Measurements from ENCODE around the gene DOP1A.
"Not testable (repeated sequence)": the region's sequence is repeated elsewhere in the genome, so short reads cannot be mapped to it uniquely, and the experiment has no call there.

DOP1A gene

DNA sequence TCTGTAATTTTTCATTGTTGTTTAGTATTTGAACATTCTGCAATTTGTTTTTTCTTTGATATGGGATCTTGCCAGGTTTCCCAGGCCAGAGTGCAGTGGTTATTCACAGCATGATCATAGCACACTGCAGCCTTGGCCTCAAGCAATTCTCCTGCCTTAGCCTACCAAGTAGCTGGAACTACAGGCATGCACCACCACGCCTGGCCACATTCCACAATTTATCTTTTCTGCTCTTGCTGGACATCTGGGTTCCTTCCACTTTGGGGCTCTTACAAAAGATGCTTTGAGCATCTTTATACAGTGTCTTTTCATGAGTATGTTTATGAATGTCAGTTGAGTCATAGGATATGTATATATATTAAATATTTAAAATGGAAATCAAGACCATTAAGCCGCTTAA is 83.6 kb downstream of the DOP1A start:
- no peak for DNase-seq (ENCODE audit: low spot score)

DNA sequence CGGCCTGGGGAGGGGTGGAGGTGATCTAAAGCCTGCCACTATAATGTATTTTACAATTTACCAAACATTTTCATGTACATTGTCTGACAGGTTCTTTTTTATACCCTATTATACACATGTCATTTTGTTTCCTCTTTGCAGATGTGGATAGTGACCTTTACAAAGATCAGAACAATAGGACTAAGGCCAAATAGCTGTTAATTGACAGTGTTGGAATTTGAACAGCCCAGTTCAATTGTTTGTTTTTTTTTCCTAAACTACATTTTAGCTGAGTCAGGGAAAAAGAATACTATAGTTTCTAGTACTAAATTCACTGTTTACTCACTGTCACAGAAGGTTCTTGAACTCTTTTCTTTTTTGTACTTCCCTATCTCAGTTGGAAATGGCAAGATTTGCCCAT is 85.4 kb downstream of the DOP1A start:
- no peak for DNase-seq (ENCODE audit: low spot score)

DNA sequence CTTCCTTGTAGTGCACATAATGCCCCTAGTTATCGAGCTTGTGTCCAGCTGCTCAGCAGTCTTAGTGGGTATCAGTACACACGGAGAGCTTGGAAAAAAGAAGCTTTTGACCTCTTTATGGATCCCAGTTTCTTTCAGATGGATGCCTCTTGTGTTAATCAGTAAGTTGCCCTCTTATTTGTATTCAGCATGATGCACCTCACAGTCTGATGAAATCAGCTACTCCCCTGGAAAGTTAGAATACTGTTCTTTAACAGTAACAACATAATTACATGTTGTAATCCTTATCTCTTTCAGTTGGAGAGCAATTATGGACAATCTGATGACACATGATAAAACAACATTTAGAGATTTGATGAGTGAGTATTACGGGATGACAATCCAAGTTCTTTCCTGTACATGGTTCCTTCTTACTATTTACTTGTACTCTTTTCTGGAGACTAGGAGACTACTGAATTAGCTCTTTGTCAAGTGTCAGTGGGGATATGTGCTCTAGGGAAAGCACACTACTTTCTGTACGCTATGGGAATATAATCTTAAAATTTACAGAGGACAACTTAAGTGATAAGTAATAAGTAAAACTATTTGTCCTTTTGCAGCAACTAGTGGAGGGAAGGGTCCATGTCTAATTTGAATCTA is 86.5 kb downstream of the DOP1A start:
- no peak for DNase-seq (ENCODE audit: low spot score)

DNA sequence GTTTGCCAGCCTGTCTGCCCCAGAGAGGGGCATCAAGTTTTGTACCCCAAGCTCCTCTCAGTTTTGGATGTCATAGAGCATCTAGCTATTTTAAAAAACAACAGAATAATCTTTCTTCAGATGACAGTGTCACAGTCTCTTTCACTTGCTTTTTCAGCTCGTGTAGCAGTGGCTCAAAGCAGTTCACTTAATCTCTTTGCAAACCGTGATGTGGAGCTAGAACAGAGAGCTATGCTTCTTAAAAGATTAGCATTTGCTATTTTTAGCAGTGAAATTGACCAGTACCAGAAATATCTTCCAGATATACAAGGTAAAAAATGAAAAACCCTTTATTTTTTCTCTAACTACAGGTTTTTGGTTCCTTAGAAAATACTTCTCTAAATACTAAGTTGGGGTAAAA is 88.3 kb downstream of the DOP1A start:
- no peak for DNase-seq (ENCODE audit: low spot score)

DNA sequence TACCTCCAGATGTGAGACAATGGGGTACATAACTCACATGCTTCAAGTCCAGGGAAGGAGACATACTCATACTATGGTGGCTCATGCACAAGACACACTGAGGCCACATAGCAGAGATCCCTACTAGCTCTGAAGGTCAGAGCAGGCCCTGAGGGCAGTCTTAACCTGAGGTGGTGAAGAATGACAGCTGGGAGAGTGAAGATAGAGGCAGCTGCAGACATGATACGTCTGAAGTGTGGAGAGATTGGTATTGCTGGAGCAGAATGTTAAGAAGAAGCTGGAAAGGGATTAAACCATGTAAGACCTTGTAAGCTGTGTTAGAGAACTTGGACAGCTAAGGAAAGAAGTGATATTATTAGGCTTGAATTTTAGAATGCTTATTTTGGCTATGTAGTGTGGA is 92.7 kb downstream of the DOP1A start:
- DNase-seq (ENCODE audit: low spot score): no peak

DNA sequence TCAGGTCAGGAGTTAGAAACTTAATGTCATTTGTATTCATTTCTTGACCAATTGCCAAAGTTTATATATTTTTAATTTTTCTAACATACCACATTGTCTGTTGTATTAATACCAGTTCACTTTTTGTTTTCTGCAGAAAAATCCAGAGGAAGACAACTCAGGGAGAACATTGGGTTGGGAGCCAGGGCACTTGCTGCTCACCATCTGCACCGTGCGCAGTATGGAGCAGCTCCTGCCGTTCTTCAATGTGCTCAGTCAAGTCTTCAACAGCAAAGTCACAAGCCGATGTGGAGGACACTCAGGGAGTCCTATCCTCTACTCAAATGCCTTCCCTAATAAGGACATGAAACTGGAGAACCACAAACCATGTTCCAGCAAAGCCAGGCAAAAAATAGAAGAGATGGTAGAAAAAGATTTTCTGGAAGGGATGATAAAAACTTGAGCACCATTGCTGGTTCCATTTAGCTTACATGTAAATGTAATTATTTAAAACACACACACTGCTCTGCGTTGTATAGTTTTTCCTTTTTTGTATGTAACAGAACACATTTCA is 100.3 kb downstream of the DOP1A start:
- no peak for DNase-seq (ENCODE audit: low spot score)

DNA sequence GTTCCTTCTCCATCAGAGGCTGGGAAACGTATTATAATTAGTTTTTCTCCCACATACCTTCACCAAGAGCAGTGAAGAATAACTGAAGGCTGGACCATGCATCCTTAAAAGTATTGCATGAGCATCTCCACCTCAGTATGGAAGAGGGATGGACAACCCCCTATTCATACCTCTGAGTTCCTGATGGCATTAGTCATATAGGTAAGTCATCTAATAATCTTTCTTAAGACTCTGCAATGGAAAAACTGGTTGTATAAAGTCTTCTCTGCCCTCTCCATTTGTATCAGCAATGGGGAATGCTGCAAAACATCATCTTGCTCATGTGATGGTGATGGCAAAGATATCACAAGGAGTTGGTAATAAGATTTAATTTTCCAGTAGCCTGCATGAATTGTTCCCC is 101.1 kb downstream of the DOP1A start:
- DNase-seq (ENCODE audit: low spot score): no peak

DNA sequence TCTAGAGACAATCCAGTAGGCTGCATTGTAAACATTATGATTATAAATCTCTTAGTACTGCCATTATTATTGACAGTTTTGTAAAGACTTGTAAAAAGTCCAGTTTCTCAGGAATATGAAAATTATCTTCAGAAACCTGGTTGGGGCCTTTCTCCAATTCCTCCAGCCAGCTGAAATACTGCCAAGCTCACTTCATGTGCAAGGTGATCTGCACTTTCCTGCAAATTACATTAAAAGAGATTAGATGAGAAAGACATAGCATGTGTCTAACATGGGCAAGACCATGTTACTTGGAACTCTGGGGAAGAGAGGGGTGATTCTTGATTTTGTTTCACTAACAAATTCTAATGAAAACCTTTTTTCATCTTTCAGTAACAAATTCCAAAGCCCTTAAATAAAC is 101.6 kb downstream of the DOP1A start:
- DNase-seq (ENCODE audit: low spot score): no peak

DNA sequence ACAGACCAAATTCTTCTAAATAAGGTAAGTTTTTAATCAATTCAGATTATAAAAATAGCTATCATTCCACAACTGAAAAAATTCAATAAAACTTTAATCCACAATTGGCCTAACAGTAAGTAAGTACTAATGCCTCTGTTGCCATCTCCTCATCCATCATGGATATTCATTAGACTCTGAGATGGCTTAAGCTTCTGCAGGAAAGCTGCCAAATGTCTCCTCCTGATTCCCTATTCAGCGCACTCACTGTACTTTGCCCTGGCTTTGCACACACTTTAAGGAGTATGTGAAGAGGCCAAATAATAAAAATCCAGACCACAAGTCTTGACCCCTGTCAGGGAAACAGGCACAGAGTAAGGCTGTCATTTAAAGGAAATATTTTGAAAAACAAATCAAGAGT is 102.0 kb downstream of the DOP1A start:
- peak; percentile 40 for DNase-seq (ENCODE audit: low spot score)

DNA sequence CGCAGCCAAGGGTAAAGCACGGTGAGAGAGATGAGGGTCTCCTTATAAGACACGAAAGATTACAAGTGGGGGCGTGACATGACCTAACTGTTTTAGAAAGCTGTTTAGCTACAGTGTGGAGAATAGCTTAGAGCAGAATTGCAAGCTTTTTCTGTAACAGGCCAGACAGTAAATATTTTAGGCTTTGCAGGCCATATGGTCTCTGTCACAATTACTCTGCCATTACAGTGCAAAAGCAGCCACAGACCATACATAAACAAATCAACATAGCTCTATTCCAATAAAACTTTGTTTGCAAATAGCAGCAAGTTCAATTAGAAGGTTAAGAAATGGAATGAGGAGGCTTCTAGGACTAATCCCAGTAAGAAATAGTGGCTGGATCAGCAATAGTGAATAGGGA is 108.8 kb downstream of the DOP1A start:
- no peak for DNase-seq (ENCODE audit: low spot score)

DNA sequence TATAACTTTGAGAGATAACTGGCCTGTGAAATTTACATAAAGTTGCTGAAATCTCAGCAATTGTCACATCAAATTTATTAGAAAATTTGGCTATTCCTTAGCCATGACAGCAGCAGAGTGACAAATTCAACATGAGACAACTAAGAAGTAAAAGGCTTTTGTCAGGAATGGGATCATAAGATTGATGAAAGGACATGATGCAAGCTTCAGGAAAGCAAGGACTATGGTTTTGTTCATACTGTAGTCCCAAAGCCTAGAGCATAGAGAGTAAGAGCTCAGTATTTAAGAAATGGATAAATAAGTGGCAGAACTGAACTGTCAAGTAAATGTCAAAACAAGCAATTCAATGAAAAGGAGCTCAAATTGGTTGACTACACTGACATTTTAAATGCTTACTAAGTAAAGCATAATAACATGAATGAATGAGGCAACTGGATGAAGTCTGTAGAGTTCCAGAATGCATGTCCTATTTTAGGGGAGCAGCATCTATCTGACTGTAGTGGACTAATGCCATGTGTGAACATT is 113.0 kb downstream of the DOP1A start:
- DNase-seq (ENCODE audit: low spot score): no peak

DNA sequence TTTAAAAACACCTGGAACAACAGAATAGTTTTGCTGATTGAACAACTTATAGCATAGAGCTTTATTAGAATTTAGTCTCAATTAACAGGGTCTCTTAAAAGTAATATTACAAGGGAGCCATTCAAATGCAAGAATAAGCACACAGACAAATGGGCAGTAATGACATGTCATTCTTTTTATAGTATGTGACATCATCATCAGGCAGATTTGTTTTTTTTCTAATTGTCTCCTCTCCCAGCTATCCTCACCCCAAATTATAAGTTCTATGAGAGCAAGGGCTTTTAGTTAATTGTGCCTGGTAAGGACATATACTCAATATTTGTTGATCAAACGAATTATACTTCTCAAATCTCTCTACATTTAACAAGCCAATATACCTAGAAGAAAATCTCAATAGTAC is 114.6 kb downstream of the DOP1A start:
- DNase-seq (ENCODE audit: low spot score): no peak

DNA sequence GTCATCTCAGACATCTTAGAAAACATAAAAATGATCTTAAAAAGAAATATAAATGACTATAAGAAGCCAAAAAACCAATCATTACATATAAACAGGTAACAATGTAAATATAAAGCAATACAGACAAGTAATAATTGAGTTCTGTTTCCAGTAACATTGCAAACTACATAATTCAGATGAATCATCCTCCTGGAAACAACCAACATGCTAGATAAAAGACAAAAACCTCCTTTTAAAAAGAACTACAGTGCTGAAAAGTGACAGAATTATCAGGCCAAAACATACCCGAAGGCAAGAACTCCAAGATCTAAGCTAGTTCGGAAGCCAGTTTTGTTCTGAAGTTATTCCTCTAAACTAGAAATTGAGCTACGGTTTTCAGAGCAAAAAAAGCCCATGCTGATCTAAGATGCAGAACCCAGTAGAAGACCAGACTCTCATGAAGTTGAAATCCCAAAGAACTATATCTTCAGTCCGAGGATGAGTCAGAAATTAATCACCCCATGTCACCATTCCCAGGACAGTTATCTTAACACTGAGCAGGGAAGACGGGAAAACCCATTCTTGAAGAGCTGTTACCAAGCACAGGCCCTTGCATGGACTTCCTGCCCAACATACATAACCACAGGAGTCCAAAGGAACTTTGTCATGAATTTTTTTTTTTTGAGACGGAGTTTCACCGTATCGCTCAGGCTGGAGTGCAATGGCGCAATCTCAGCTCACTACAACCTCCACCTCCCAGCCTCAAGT is 115.8 kb downstream of the DOP1A start:
- DNase-seq (ENCODE audit: low spot score): no peak

DNA sequence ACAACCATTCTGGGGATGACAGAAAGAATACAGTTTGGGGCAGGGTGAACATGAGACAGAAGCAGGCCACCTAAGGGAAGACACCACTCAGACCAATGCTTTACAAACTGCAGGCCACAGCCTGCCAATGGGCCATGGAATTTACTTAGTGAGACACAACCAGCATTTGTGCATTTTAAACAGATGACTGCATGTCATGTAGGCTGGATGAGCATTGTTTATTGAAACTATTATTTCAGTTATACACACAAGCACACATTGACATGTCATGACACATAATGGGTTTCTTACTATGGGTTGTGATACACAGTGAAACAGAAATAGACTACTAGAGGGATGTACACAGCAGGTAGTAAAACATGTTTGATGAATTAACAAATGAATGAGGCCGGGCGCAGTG is 117.6 kb downstream of the DOP1A start:
- no peak for DNase-seq (ENCODE audit: low spot score)

DNA sequence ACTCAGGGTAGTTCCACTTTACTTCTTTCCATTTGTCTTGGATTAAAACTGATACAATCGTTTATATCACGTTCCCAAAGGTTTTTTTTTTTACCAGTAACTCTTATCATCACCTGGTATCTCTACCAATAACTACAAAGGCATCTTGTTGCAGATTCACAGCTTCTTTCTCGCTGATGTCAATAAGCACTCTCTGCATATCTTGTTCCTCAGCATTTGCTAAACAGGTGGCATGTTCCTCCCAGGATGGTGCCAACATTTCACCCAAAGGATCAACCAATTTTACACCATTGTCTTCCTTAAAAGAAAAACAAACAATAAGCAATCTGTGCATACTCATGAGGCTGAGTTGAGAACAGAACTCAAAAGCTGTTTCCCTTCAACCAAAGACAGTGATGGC is 121.0 kb downstream of the DOP1A start:
- DNase-seq (ENCODE audit: low spot score): no peak

DNA sequence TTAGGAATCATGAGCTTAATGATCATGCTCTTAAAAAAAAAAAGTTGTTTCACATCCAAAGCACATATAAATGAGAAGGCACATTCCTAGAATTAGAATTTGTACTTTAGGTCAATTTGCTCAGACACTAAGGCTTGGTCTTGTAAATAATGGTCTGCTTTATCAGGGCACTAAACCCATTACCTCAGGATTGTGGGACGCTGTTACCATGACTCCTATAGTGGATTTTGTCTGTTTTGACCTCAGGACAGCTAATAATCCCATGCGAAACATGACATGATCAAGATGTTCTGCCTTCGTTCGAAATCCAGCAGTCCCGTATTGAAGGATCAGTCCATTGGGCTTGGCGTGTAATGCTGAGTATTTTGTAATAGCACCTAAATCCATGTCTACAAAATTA is 123.2 kb downstream of the DOP1A start:
- DNase-seq (ENCODE audit: low spot score): no peak

DNA sequence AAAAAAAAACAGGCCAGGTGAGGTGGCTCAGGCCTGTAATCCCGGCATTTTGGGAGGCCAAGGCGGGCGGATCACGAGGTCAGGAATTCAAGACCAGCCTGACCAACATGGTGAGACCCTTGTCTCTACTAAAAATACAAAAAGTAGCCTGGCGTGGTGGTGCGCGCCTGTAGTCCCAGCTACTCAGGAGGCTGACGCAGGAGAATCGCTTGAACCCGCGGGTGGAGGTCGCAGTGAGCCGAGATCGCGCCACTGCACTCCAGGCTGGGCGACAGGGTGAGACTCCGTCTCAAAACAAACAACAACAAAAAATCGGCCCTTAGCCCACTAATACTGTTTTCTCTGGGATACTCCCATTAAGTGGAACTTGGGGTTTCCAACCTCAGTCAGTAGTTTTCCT is 124.5 kb downstream of the DOP1A start:
- not testable (repeated sequence) for DNase-seq (ENCODE audit: low spot score)

DNA sequence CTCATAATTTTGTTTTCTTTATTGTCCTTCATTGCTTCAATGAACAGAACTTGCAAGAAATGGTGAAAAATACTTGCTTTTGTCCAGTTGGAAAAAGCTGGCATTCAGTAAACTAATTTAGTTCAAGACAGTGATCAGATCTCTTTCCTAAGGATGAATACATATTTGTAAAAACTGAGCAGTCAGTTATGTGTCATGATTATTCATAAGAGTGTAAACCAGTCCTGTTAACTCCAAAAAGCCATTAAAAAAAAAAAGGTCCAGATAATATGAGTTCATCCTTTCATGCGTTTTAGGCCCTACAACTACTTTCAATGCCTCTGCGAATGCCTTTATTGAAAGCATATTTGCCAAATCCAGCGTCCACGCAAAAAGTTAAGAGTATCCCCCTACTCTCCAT is 125.0 kb downstream of the DOP1A start:
- no peak for DNase-seq (ENCODE audit: low spot score)

DNA sequence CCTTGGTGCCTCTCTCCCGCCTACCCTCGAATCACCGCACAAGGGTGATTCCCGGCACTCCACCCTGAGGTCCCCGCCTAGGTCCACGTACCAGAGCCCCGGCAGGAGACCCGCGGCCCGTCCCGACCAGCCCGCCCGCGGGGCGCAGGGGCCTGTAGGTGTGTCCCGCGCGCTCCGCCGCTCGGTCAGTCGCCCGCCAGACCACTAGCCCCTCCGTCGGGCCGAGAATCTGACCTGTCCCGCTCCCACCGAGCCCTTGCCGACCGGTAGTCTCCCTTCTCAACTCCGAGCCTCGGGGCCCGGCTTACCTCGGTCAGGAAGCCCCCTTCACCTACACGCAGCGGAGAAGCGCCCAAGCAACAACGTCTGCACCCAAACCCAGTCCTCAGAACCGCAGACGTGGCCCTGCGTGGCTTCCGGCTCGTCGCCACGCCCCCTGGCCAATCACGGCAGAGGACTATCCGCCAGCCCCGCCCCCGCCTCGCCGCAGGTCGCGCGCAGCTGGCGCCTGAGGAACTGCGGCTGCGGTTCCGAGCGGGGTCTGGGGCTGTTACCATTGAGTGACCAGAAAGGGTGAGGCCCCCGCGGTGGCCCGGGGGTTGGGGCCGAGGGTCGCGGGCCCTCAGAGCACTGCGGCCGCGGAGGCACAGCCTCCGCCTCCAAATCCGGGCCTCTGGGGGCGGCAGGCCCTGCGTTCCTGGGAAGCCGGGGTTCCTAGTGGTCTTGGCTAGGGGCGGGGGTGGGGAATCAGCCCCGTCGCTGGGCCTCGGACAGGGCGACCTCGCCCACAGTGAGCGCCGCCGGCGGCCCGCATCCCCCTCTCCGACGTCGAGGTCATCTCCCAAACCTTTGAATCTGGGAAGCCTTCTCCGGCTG is 125.6 kb downstream of the DOP1A start, which contains the start of the genes PGM3 and RWDD2A:
Gene PGM3 (minus strand): TSS at position 395 of the 876 bp plus-strand sequence. CDS start 2,253 bp downstream, outside the sequence.
Gene RWDD2A (plus strand): TSS at position 487 of the 876 bp plus-strand sequence. CDS start 1,095 bp downstream, outside the sequence.
- DNase-seq (ENCODE audit: low spot score): peak; percentile 97

DNA sequence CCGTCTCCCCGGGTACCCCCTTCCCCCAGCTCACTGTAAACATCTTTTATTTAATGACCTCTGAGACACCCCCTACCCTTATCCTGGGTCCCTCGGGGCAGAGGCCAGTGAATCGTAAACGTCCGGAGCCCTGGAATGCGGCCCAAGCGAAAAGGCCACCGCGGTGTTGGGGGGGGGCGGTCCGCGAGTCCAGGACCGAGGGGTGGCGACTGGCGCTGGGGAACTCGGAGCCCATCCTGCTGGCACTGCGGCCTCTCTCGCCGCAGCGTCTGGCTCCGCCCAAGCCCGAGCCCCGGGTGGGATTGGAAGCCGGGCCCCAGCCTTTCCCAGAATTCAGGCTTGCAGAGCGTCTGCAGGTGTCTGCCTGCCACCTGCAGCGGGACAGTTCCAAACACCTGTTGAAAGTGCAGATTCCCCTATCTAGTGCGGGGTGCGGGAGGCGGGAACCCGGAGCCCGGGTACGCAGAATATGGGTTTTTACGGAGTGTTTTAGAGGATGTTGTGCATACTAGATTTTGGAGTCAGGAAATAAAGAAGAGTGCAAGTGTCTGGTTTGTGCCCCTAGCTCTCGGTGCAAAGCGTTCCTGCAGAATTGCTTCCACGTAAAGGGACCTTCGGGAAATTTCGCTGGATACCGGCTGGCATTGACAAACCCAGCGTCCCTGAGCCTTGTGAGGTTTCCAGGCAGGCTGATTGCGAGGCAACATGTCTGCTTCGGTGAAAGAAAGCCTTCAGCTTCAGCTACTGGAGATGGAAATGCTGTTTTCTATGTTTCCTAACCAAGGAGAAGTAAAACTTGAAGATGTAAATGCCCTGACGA is 126.5 kb downstream of the DOP1A start:
- peak; percentile 73 for DNase-seq (ENCODE audit: low spot score)

DNA sequence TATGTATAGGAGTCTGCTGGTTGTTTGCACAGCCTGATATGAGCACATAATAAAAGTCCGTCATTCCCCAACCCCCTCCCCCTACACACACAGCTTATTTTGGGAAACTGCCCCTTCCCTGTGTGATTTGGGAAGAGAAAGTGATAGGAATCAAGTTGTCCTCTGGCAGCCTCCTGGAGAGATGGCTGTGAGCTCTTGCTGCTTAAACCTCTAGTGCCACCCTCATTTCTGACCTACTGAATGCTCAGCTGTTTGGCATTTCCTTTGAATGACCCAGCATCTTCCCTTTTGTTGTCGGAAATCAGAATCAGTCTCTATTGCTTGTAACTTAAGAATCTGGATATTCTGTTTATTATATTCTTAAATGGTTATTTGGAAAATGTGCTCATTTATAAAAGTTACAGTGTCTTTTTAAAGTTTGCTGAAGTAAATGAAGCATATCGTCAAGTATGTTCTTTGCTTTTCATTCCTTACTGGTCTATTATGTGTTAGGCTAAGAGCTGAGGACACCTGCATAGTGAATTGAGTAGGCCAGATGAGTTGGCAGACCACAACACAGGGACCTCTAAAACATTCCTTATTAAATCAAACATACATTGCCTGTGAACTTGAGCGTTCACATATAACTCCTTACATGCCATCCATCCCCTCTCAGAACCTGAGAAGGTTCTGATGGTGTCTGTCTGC is 131.2 kb downstream of the DOP1A start:
- no peak for DNase-seq (ENCODE audit: low spot score)

Measured in D341Med (cell line).